T-helper 9 cell (primary cell): ENCODE data around the gene GPC5.

Experiments used
- DNase-seq: peaks from one replicate; pipeline ENCODE4 v3.0.0-alpha.2; 2020

GPC5 gene

DNA sequence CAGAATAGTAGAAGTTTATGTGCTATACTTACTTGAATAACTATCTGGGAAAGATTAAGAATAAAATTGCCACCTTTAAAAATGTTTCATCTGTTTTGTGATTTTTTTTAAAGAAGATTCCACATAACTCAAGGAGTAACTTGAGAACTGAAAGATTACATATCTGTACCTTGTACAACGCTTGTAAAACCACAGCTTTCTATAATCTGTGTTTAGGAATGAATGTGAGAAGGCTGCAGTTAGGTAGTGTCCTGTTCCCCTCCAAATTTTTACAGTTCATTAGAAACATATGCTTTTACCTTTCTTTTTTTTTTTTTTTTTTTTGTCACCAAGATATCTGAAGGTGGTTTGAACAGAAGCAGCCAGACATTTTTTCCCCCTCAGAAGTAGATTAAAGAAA, 1515.4 kb downstream of the GPC5 start:
- DNase-seq, result no peak
